Measurements from ENCODE around the gene PCCA.

Gene PCCA

DNA sequence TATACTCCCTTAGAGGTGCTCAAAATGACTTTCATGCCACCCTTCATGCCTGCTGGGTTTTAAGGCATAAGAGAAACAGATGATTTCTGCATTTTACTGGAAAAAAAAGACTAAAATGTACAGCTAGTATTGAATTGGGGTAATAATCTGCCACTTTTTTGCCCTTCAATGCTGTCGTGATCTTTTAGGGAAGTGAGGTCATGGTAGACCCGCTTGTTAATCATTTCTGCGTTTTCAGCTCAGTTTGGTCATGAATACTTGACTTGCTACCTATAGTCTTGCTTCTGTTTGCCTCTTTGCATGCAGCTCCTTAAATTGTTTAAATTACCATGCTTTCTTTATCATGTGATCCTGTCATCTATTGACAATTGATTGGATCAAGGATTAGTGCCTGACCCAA, 90.4 kb downstream of the PCCA start:
- WGBS (ENCODE audit: extremely low coverage, insufficient coverage, low lambda C conversion rate), result no CpG with 5 or more reads among the region's 3 CpGs

DNA sequence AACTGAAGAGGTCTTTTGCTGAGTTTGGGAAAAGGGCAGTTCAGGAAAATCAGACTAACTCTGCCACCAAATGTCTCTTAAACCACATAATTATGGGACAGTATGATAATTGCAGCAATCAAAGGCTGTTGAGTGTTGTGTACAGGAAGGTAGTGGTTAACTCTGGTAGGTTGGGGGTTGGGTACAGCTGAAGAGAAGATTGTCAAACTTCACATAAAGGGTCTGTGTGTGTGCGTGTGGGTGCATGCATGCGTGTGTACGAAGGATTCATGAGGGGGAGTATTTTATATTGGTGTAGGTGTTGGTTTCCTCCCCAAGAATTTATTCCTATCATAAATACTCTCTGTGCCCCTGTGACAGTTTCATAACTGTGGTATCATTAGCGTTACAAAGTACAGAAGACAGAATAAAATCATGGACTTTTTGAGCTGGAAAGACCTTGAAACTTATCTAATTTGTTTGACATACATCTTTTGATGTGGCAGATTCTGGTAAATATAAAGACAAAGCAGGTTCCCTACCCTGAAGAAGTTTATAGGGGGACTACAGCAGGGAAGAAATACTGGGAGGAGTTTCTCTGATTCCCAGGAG, 94.1 kb downstream of the PCCA start:
- Histone ChIP-seq H4K8ac (ENCODE audit: low read depth, low read length) (no peak overlapping the region), H3K4ac (ENCODE audit: low read depth, low read length) (no peak overlapping the region), H3K79me2 (ENCODE audit: control insufficient read depth, insufficient read depth, low read length) (no peaks in the 10 kb centered on the region), H3K18ac (ENCODE audit: low read length) (no peak overlapping the region), H2AK5ac (ENCODE audit: low read length) (no peak overlapping the region), H2BK15ac (replicated peaks; ENCODE audit: low read depth) (no peak overlapping the region), H3K4me1 (ENCODE audit: control insufficient read depth, low read depth, low read length) (no peaks in the 10 kb centered on the region), H3K27me3 (ENCODE audit: insufficient read depth, low read length, poor library complexity) (no peaks in the 10 kb centered on the region), H3K9ac (ENCODE audit: low read length) (no peak overlapping the region), H3K79me1 (ENCODE audit: low read length) (peaks cover 5% of the 10 kb centered on the region), H3K4me3 (ENCODE audit: low read length) (no peak overlapping the region), H2BK5ac (ENCODE audit: low read length) (no peak overlapping the region), H3K56ac (ENCODE audit: low read length) (no peak overlapping the region), H3K27ac (ENCODE audit: low read depth, low read length) (no peak overlapping the region), H3K23ac (ENCODE audit: low read length) (no peak overlapping the region), H3K4me2 (ENCODE audit: low read length) (no peak overlapping the region), H4K5ac (ENCODE audit: low read length) (no peak overlapping the region), H2BK120ac (ENCODE audit: low read depth, low read length) (no peak overlapping the region), H3K36me3 (ENCODE audit: control insufficient read depth, insufficient read depth, low read length) (no peaks in the 10 kb centered on the region)
- no peak for DNase-seq
- WGBS (ENCODE audit: extremely low coverage, insufficient coverage, low lambda C conversion rate), result no CpG with 5 or more reads among the region's 4 CpGs

More for the DNA sequence above, 90.4 kb downstream of the PCCA start:
- Histone ChIP-seq H4K8ac (ENCODE audit: low read depth, low read length) (no peak overlapping the region), H3K79me1 (ENCODE audit: low read length) (peaks cover 5% of the 10 kb centered on the region), H3K27ac (ENCODE audit: low read depth, low read length) (no peak overlapping the region), H3K18ac (ENCODE audit: low read length) (no peak overlapping the region), H4K5ac (ENCODE audit: low read length) (no peak overlapping the region), H3K23ac (ENCODE audit: low read length) (no peak overlapping the region), H3K56ac (ENCODE audit: low read length) (no peak overlapping the region), H2BK5ac (ENCODE audit: low read length) (no peak overlapping the region), H3K36me3 (ENCODE audit: control insufficient read depth, insufficient read depth, low read length) (no peaks in the 10 kb centered on the region), H3K4me1 (ENCODE audit: control insufficient read depth, low read depth, low read length) (peaks cover 3% of the 10 kb centered on the region), H2BK120ac (ENCODE audit: low read depth, low read length) (no peak overlapping the region), H3K4me2 (ENCODE audit: low read length) (no peak overlapping the region), H2BK15ac (replicated peaks; ENCODE audit: low read depth) (no peak overlapping the region), H2AK5ac (ENCODE audit: low read length) (no peak overlapping the region), H3K9ac (ENCODE audit: low read length) (no peak overlapping the region), H3K4ac (ENCODE audit: low read depth, low read length) (no peak overlapping the region), H3K27me3 (ENCODE audit: insufficient read depth, low read length, poor library complexity) (no peaks in the 10 kb centered on the region), H3K4me3 (ENCODE audit: low read length) (no peak overlapping the region), H3K79me2 (ENCODE audit: control insufficient read depth, insufficient read depth, low read length) (no peaks in the 10 kb centered on the region)
- DNase-seq, result no peak

DNA sequence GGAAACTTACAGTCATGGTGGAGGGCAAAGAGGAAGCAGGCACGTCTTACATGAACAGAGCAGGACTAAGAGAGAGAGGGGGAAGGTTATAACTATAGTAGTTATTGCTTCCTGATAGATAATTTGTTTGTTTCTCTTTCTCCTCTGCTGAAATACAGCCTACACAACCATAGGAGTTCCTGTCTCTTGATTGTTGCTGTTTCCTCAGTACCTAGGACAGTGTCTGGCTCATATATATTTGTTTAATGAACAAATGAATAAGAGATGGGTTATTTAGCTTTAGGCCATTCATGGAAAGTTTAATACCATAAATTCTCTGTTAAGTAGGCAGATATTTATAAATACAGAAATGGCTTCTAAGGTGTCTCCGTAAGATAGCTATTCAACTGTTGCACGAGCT, 95.2 kb downstream of the PCCA start:
- Histone ChIP-seq H3K56ac (ENCODE audit: low read length) (no peak overlapping the region), H2BK15ac (replicated peaks; ENCODE audit: low read depth) (no peak overlapping the region), H3K4me3 (ENCODE audit: low read length) (no peak overlapping the region), H3K4me2 (ENCODE audit: low read length) (no peak overlapping the region), H3K9ac (ENCODE audit: low read length) (no peak overlapping the region), H4K5ac (ENCODE audit: low read length) (no peak overlapping the region), H3K4me1 (ENCODE audit: control insufficient read depth, low read depth, low read length) (no peaks in the 10 kb centered on the region), H3K79me2 (ENCODE audit: control insufficient read depth, insufficient read depth, low read length) (peaks cover under 1% of the 10 kb centered on the region), H2AK5ac (ENCODE audit: low read length) (no peak overlapping the region), H2BK120ac (ENCODE audit: low read depth, low read length) (no peak overlapping the region), H3K23ac (ENCODE audit: low read length) (no peak overlapping the region), H3K27me3 (ENCODE audit: insufficient read depth, low read length, poor library complexity) (no peaks in the 10 kb centered on the region), H3K79me1 (ENCODE audit: low read length) (peaks cover 5% of the 10 kb centered on the region), H3K36me3 (ENCODE audit: control insufficient read depth, insufficient read depth, low read length) (no peaks in the 10 kb centered on the region), H3K4ac (ENCODE audit: low read depth, low read length) (no peak overlapping the region), H2BK5ac (ENCODE audit: low read length) (no peak overlapping the region), H3K27ac (ENCODE audit: low read depth, low read length) (no peak overlapping the region), H3K18ac (ENCODE audit: low read length) (no peak overlapping the region), H4K8ac (ENCODE audit: low read depth, low read length) (no peak overlapping the region)
- no CpG with 5 or more reads among the region's 3 CpGs for WGBS (ENCODE audit: extremely low coverage, insufficient coverage, low lambda C conversion rate)
- no peak for DNase-seq

DNA sequence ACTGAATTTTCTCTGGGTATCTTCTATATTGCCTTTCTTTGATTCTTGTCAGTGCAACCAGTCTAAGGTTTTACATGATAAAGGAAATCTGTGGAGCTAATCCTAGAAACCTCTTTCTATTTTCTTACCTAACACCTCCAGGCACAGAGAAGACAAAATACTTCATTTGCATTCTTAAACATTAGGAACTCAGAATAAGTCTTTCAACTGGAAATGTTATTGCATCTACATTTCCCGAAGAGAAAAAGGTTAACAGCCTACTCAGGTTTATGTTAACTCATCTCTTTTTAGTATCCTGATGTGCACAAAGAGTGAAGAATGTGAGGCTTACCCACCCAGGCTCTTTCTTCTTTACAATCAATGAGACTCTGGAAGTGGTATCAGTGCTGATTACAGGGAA, 106.7 kb downstream of the PCCA start:
- DNase-seq, result peak; percentile 31
- Histone ChIP-seq H4K8ac (ENCODE audit: low read depth, low read length) (no peak overlapping the region), H2BK120ac (ENCODE audit: low read depth, low read length) (no peak overlapping the region), H3K23ac (ENCODE audit: low read length) (no peak overlapping the region), H3K79me1 (ENCODE audit: low read length) (peaks cover 3% of the 10 kb centered on the region), H3K4me3 (ENCODE audit: low read length) (no peak overlapping the region), H3K56ac (ENCODE audit: low read length) (no peak overlapping the region), H3K4me2 (ENCODE audit: low read length) (no peak overlapping the region), H3K4me1 (ENCODE audit: control insufficient read depth, low read depth, low read length) (no peaks in the 10 kb centered on the region), H2AK5ac (ENCODE audit: low read length) (no peak overlapping the region), H2BK15ac (replicated peaks; ENCODE audit: low read depth) (no peak overlapping the region), H3K9ac (ENCODE audit: low read length) (no peak overlapping the region), H2BK5ac (ENCODE audit: low read length) (no peak overlapping the region), H3K27me3 (ENCODE audit: insufficient read depth, low read length, poor library complexity) (no peaks in the 10 kb centered on the region), H3K36me3 (ENCODE audit: control insufficient read depth, insufficient read depth, low read length) (no peaks in the 10 kb centered on the region), H4K5ac (ENCODE audit: low read length) (no peak overlapping the region), H3K4ac (ENCODE audit: low read depth, low read length) (no peak overlapping the region), H3K27ac (ENCODE audit: low read depth, low read length) (no peak overlapping the region), H3K79me2 (ENCODE audit: control insufficient read depth, insufficient read depth, low read length) (no peaks in the 10 kb centered on the region), H3K18ac (ENCODE audit: low read length) (no peak overlapping the region)
- WGBS (ENCODE audit: extremely low coverage, insufficient coverage, low lambda C conversion rate), result no CpG with 5 or more reads among the region's 1 CpG

DNA sequence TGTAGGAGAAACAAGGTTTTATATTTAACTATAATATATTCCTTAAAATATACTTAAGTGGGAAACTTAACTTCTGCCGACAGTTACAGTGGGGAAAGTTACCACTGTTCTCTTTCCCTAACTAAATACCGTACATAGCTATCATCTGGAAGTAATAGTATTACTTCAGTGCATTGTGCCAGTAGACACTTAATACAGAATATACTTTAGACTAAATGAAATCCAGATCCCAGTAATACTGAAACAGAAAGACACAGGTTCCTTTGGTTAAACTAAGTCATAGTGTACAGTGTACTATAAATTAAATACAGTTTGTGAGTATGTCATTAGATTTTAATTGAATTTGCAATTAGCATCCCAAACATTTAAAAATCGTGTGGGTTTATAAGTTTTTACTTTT, 107.5 kb downstream of the PCCA start:
- no peak overlapping the region for H3K4me3 ChIP-seq (ENCODE audit: low read length)
- H2AK5ac ChIP-seq (ENCODE audit: low read length), result no peak overlapping the region
- H3K23ac ChIP-seq (ENCODE audit: low read length), result no peak overlapping the region
- no peak overlapping the region for H3K18ac ChIP-seq (ENCODE audit: low read length)
- H4K5ac ChIP-seq (ENCODE audit: low read length), result no peak overlapping the region
- no peak overlapping the region for H3K9ac ChIP-seq (ENCODE audit: low read length)
- H2BK120ac ChIP-seq (ENCODE audit: low read depth, low read length), result no peak overlapping the region
- H3K4me1 ChIP-seq (ENCODE audit: control insufficient read depth, low read depth, low read length), result no peaks in the 10 kb centered on the region
- H3K4me2 ChIP-seq (ENCODE audit: low read length), result no peak overlapping the region
- no peaks in the 10 kb centered on the region for H3K79me2 ChIP-seq (ENCODE audit: control insufficient read depth, insufficient read depth, low read length)
- no peak overlapping the region for H3K27ac ChIP-seq (ENCODE audit: low read depth, low read length)
- H3K4ac ChIP-seq (ENCODE audit: low read depth, low read length), result no peak overlapping the region
- H4K8ac ChIP-seq (ENCODE audit: low read depth, low read length), result no peak overlapping the region
- no peak for DNase-seq
- H3K27me3 ChIP-seq (ENCODE audit: insufficient read depth, low read length, poor library complexity), result no peaks in the 10 kb centered on the region
- H3K79me1 ChIP-seq (ENCODE audit: low read length), result peaks cover 2% of the 10 kb centered on the region
- no CpG with 5 or more reads among the region's 3 CpGs for WGBS (ENCODE audit: extremely low coverage, insufficient coverage, low lambda C conversion rate)
- no peak overlapping the region for H2BK15ac ChIP-seq (replicated peaks; ENCODE audit: low read depth)
- H3K36me3 ChIP-seq (ENCODE audit: control insufficient read depth, insufficient read depth, low read length), result no peaks in the 10 kb centered on the region
- no peak overlapping the region for H2BK5ac ChIP-seq (ENCODE audit: low read length)
- H3K56ac ChIP-seq (ENCODE audit: low read length), result no peak overlapping the region

DNA sequence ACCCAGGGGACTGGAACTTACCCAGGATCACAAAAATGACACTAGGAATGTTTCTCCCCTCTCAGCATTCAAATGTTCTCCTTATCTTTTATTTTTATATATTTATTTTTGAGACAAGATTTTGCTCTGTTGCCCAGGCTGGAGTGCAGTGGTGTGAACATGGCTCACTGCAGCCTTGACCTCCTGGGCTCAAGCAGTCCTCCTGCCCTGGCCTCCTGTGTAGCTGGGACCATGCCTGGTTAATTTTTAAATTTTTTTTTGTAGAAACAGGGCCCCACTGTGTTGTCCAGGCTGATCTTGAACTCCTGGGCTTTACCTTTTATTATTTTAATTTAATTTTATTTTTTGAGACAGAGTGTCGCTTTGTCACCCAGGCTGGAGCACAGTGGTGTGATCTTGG, 108.2 kb downstream of the PCCA start:
- Histone ChIP-seq H2AK5ac (ENCODE audit: low read length) (no peak overlapping the region), H2BK120ac (ENCODE audit: low read depth, low read length) (no peak overlapping the region), H3K4me3 (ENCODE audit: low read length) (no peak overlapping the region), H3K4me2 (ENCODE audit: low read length) (no peak overlapping the region), H4K5ac (ENCODE audit: low read length) (no peak overlapping the region), H4K8ac (ENCODE audit: low read depth, low read length) (no peak overlapping the region), H2BK15ac (replicated peaks; ENCODE audit: low read depth) (no peak overlapping the region), H3K23ac (ENCODE audit: low read length) (no peak overlapping the region), H3K79me1 (ENCODE audit: low read length) (peaks cover 2% of the 10 kb centered on the region), H3K18ac (ENCODE audit: low read length) (no peak overlapping the region), H3K56ac (ENCODE audit: low read length) (no peak overlapping the region), H3K9ac (ENCODE audit: low read length) (no peak overlapping the region), H2BK5ac (ENCODE audit: low read length) (no peak overlapping the region), H3K4me1 (ENCODE audit: control insufficient read depth, low read depth, low read length) (no peaks in the 10 kb centered on the region), H3K4ac (ENCODE audit: low read depth, low read length) (no peak overlapping the region), H3K79me2 (ENCODE audit: control insufficient read depth, insufficient read depth, low read length) (no peaks in the 10 kb centered on the region), H3K27me3 (ENCODE audit: insufficient read depth, low read length, poor library complexity) (no peaks in the 10 kb centered on the region), H3K27ac (ENCODE audit: low read depth, low read length) (no peak overlapping the region), H3K36me3 (ENCODE audit: control insufficient read depth, insufficient read depth, low read length) (no peaks in the 10 kb centered on the region)
- DNase-seq, result no peak
- WGBS (ENCODE audit: extremely low coverage, insufficient coverage, low lambda C conversion rate), result no CpG with 5 or more reads among the region's 1 CpG

All from mesendoderm (in vitro differentiated cells).